ENCODE data around the gene XIRP2.

DNA sequence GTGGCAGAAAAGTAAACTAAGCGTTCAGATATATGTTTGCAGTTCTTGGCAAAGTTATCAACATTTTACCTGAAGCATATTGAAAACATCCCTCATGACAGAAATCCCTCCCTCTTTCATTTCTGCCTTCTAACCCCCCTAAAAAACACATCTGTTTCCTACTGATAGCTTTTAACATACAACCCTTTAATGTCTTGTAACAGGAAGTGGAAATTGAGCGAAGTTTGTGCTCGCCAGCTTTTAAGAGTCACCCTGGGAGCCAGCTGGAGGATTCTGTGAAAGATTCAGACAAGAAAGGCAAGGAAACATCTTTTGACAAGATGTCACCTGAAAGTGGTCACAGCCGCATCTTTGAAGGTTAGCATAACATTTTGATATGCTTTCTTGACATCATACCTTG lies 247.4 kb downstream of the XIRP2 start:
- TF ChIP-seq, protein P1, sequence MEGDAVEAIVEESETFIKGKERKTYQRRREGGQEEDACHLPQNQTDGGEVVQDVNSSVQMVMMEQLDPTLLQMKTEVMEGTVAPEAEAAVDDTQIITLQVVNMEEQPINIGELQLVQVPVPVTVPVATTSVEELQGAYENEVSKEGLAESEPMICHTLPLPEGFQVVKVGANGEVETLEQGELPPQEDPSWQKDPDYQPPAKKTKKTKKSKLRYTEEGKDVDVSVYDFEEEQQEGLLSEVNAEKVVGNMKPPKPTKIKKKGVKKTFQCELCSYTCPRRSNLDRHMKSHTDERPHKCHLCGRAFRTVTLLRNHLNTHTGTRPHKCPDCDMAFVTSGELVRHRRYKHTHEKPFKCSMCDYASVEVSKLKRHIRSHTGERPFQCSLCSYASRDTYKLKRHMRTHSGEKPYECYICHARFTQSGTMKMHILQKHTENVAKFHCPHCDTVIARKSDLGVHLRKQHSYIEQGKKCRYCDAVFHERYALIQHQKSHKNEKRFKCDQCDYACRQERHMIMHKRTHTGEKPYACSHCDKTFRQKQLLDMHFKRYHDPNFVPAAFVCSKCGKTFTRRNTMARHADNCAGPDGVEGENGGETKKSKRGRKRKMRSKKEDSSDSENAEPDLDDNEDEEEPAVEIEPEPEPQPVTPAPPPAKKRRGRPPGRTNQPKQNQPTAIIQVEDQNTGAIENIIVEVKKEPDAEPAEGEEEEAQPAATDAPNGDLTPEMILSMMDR (IDR thresholded peaks at IDR 0.05), result no peak
- no peak for TF ChIP-seq POLR2A (IDR thresholded peaks at IDR 0.05)
